Left lung (tissue), 10 donors: ENCODE measurements around the gene SCLY. TPM values are rescaled to one million over a fixed set of nuclear protein-coding genes. Genes with fewer than 3 reads are reported as not detected.

Experiments used
- ATAC-seq: fragments of 200-7000 bp; cut with Tn5 transposase; one replicate; pipeline ENCODE4 v1.9.1; 2020; ENCODE audit warnings: moderate library complexity
- DNase-seq, 4 donors: peaks; one replicate each; pipeline ENCODE4 v3.0.0-alpha.2; 2013 to 2020
- H3K27ac ChIP-seq, 2 donors: fragments of 200-600 bp; sonication (generic) in 1 of 2; one replicate each; pipeline versions ENCODE4 v1.5.0 to v1.8.0; 2020 to 2021
- H3K27me3 ChIP-seq, 2 donors: fragments of 200-600 bp; sonication (generic) in 1 of 2; one replicate each; pipeline versions ENCODE4 v1.5.0 to v1.8.0; 2020 to 2021
- H3K36me3 ChIP-seq, 2 donors: fragments of 200-600 bp; sonication (generic) in 1 of 2; one replicate each; pipeline versions ENCODE4 v1.5.0 to v1.8.0; 2020 to 2021
- H3K4me1 ChIP-seq, 2 donors: fragments of 200-600 bp; one replicate each; pipeline ENCODE4 v1.8.0; 2021
- H3K4me3 ChIP-seq, 2 donors: fragments of 200-600 bp; sonication (generic) in 1 of 2; one replicate each; pipeline versions ENCODE4 v1.5.0 to v1.8.0; 2020 to 2021; ENCODE audit warnings: mild to moderate bottlenecking in 1 of 2
- H3K9me3 ChIP-seq, 2 donors: fragments of 200-600 bp; sonication (generic) in 1 of 2; one replicate each; pipeline versions ENCODE4 v1.5.0 to v1.8.0; 2020 to 2021
- CTCF ChIP-seq, 2 donors: fragments of 200-600 bp; sonication (generic) in 1 of 2; IDR thresholded peaks; one replicate each; pipeline versions ENCODE4 v1.5.0 to v1.8.0; 2021; ENCODE audit warnings: antibody characterized with exemption in 2 of 2
- intact Hi-C, 2 donors: fragments of 100-400 bp; cut with DNase I; formaldehyde crosslinking; loops; one replicate each; pipeline versions ENCODE4 v1.11.2 to v1.14.2; 2022
- polyA plus RNA-seq, 6 donors: library from polyadenylated mRNA; unstranded; fragments of 120-200 nt; gene quantifications; one replicate each; pipeline ENCODE4 v1.2.1, GENCODE V29; 2013; ENCODE audit not compliant: insufficient read length in 6 of 6
- total RNA-seq, 2 donors: library from RNA; stranded (reverse); fragmentation: NEBNext Ultra II Directional; extraction: Animal tissue kit (Norgen Biotek cat#: 25700); gene quantifications; one replicate each; pipeline ENCODE4 v1.2.1, GENCODE V29; 2021
- donor health status: DM: no; HTN: yes; CAD: no.
- donor health status: DM: no; HTN: no; CAD: no.

The SCLY gene
- total and polyA plus RNA-seq, 8 donors: 10.9 to 20.9 (median 15.2) TPM

DNA sequence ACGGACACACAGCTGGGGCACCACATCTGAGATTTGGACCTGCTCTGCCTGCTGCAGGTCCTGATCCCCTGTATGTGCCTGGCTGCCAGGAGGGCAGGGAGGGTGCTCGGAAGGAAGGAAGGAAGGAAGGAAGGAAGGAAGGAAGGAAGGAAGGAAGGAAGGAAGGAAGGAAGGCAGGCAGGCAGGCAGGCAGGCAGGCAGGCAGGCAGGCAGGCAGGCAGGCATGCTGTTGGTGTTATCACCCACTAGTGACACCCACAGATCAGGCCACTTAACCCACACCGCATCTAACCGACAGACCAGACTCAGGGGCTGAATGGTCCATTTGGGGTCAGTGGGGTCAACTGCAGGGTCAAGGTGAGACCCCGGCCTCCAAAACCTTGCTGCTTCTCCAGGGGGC is 83.5 kb downstream of the SCLY start:
- no peak for DNase-seq
- no peak for ATAC-seq
- Histone ChIP-seq H3K27me3 (peaks cover 0 to 4% of the 10 kb centered on the region in 2 donors), H3K4me3 (no peak overlapping the region), H3K36me3 (no peaks in the 10 kb centered on the region), H3K9me3 (no peaks in the 10 kb centered on the region), H3K27ac (no peak overlapping the region), H3K4me1 (peaks cover 0 to 13% of the 10 kb centered on the region in 2 donors)
- no peak for TF ChIP-seq CTCF (IDR thresholded peaks at IDR 0.05)
- intact Hi-C loops: no loop called here

- Histone ChIP-seq H3K4me1 (peaks cover 0 to 13% of the 10 kb centered on the region in 2 donors), H3K4me3 (no peak overlapping the region), H3K9me3 (no peaks in the 10 kb centered on the region), H3K27ac (no peak overlapping the region), H3K36me3 (no peaks in the 10 kb centered on the region), H3K27me3 (no peaks in the 10 kb centered on the region)
- ATAC-seq: no peak
- intact Hi-C loops: no loop called here
- no peak for DNase-seq
- no peak for TF ChIP-seq CTCF (IDR thresholded peaks at IDR 0.05)
Observed at GRCh38 chr2:238145046-238145445, 84.2 kb downstream of the SCLY start.

GRCh38 chr2:238145851-238146250 is 85.0 kb downstream of the SCLY start:
- no peaks in the 10 kb centered on the region for H3K9me3 ChIP-seq
- intact Hi-C loops: no loop called here
- no peak for DNase-seq
- TF ChIP-seq CTCF (IDR thresholded peaks at IDR 0.05): no peak
- H3K4me3 ChIP-seq: no peak overlapping the region
- no peak for ATAC-seq
- no peaks in the 10 kb centered on the region for H3K36me3 ChIP-seq
- H3K4me1 ChIP-seq: peaks cover 0 to 12% of the 10 kb centered on the region in 2 donors
- H3K27ac ChIP-seq: no peak overlapping the region
- no peaks in the 10 kb centered on the region for H3K27me3 ChIP-seq

DNA sequence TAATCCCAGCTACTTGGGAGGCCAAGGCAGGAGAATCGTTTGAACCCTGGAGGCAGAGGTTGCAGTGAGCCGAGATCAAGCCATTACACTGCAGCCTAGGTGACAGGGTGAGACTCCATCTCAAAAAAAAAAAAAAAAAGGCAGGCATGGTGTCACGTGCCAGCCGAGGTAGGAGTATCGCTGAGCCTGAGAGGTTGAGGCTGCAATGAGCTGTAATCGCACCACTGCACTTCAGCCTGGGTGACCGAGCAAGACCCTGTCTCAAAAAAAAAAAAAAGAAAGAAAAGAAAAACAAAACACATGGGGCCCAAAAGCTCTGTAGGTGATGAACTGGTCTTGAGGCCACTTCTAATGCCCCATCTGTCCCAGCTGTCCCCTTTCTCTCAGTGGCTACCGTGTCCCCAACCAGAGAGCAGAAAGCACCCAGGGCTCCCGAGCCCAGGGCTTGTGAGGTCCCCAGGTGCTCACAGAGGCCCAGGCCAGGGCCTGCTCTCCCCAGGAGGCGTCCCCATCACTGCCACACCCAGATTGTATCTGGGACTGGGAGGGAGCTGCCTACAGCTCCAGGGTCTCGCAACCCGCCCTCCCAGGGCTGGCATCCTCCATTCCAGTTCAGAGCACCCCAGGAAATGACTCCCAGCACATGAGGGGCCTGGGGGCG is 86.2 kb downstream of the SCLY start:
- H3K4me3 ChIP-seq: no peak overlapping the region
- peaks cover 0 to under 1% of the 10 kb centered on the region in 2 donors for H3K4me1 ChIP-seq
- no peak overlapping the region for H3K27ac ChIP-seq
- DNase-seq (no peak), ATAC-seq (no peak)
- no peak for TF ChIP-seq CTCF (IDR thresholded peaks at IDR 0.05)
- intact Hi-C loops: no loop called here
- no peaks in the 10 kb centered on the region for H3K9me3 ChIP-seq
- H3K36me3 ChIP-seq: no peaks in the 10 kb centered on the region
- H3K27me3 ChIP-seq: no peaks in the 10 kb centered on the region

GRCh38 chr2:238148981-238149380 is 88.2 kb downstream of the SCLY start:
- H3K4me3 ChIP-seq: no peak overlapping the region
- H3K27ac ChIP-seq: no peak overlapping the region
- DNase-seq (no peak), ATAC-seq (no peak)
- H3K4me1 ChIP-seq: no peaks in the 10 kb centered on the region
- no peaks in the 10 kb centered on the region for H3K9me3 ChIP-seq
- intact Hi-C loops: no loop called here
- H3K36me3 ChIP-seq: no peaks in the 10 kb centered on the region
- H3K27me3 ChIP-seq: no peaks in the 10 kb centered on the region
- TF ChIP-seq CTCF (IDR thresholded peaks at IDR 0.05): no peak

Other genes with a start within 250 kb of the SCLY start
- gene RAMP1, start 201.4 kb upstream of the SCLY start, total RNA-seq: 1 to 10 TPM; 7.0 to 8.6 TPM
- 10 to 100 TPM in 3 of 6 donors, 1 to 10 TPM in 3; 6.8 to 12.6 (median 9.6) TPM for gene RAMP1, start 201.4 kb upstream of the SCLY start, polyA plus RNA-seq
- gene UBE2F, start 94.0 kb upstream of the SCLY start, total RNA-seq: 10 to 100 TPM; 48.5 to 58.9 TPM
- 10 to 100 TPM; 33.9 to 41.4 (median 34.5) TPM for gene UBE2F, start 94.0 kb upstream of the SCLY start, polyA plus RNA-seq
- under 1 TPM; 0.55 to 0.67 TPM for gene ESPNL, start 39.3 kb downstream of the SCLY start, total RNA-seq
- gene ESPNL, start 39.3 kb downstream of the SCLY start, polyA plus RNA-seq: 1 to 10 TPM in 4 of 6 donors, under 1 TPM in 2; 0.88 to 6.7 (median 3.8) TPM
- gene KLHL30, start 77.7 kb downstream of the SCLY start, total RNA-seq: 1 to 10 TPM in 1 of 2 donors, under 1 TPM in 1; 0.96 to 1.0 TPM
- gene KLHL30, start 77.7 kb downstream of the SCLY start, polyA plus RNA-seq: under 1 TPM; 0.06 to 0.18 (median 0.13) TPM
- 1 to 10 TPM in 1 of 2 donors, under 1 TPM in 1; 0.68 to 1.4 TPM for gene ERFE, start 98.0 kb downstream of the SCLY start, total RNA-seq
- gene ERFE, start 98.0 kb downstream of the SCLY start, polyA plus RNA-seq: under 1 TPM; 0.15 to 0.77 (median 0.47) TPM
- 10 to 100 TPM; 30.6 to 40.5 TPM for gene ILKAP, start 142.7 kb downstream of the SCLY start, total RNA-seq
- gene ILKAP, start 142.7 kb downstream of the SCLY start, polyA plus RNA-seq: 10 to 100 TPM; 43.2 to 57.3 (median 47.7) TPM
- gene HES6, start 179.0 kb downstream of the SCLY start, total RNA-seq: 1 to 10 TPM; 7.6 to 8.8 TPM
- 1 to 10 TPM; 2.9 to 5.2 (median 4.4) TPM for gene HES6, start 179.0 kb downstream of the SCLY start, polyA plus RNA-seq
- 10 to 100 TPM in 1 of 2 donors, 1 to 10 TPM in 1; 7.7 to 14.2 TPM for gene PER2, start 227.6 kb downstream of the SCLY start, total RNA-seq
- 10 to 100 TPM in 1 of 6 donors, 1 to 10 TPM in 5; 8.3 to 10.1 (median 8.8) TPM for gene PER2, start 227.6 kb downstream of the SCLY start, polyA plus RNA-seq